Measurements from ENCODE around the gene NOTCH2. TPM values are rescaled to one million over a fixed set of nuclear protein-coding genes. Genes with fewer than 3 reads are reported as not detected.

The NOTCH2 gene
- total and polyA plus RNA-seq, 12 donors, result 5.4 to 138 (median 71.5) TPM

GRCh38 chr1:119946724-119947123 lies 122.7 kb downstream of the NOTCH2 start:
- H3K27ac ChIP-seq, result no peak overlapping the region
- H3K36me3 ChIP-seq (replicated peaks in 1 of 2), result peaks cover 0 to 27% of the 10 kb centered on the region in 2 donors
- TF ChIP-seq CTCF (IDR thresholded peaks at IDR 0.05), result no peak
- TF ChIP-seq POLR2A (IDR thresholded peaks at IDR 0.05), result no peak

GRCh38 chr1:119943216-119943615 lies 126.2 kb downstream of the NOTCH2 start:
- Histone ChIP-seq H3K4me3 (no peak overlapping the region), H3K27ac (no peak overlapping the region), H3K4me1 (replicated peaks in 1 of 2) (no peaks in the 10 kb centered on the region), H3K36me3 (replicated peaks in 1 of 2) (peaks cover 0 to 18% of the 10 kb centered on the region in 2 donors), H3K27me3 (no peaks in the 10 kb centered on the region), H3K9me3 (replicated peaks in 1 of 3) (no peaks in the 10 kb centered on the region)
- DNase-seq, result no peak
- TF ChIP-seq POLR2A (IDR thresholded peaks at IDR 0.05) (no peak), CTCF (IDR thresholded peaks at IDR 0.05) (no peak)
- intact Hi-C loops (cut with DNase I), result no loop called here
- WGBS, 4 donors, result 78 to 90% (median 83%) methylated on average over 2 of the region's 2 CpGs

More at GRCh38 chr1:119946724-119947123, 122.7 kb downstream of the NOTCH2 start:
- no peaks in the 10 kb centered on the region for H3K9me3 ChIP-seq (replicated peaks in 1 of 3)
- H3K4me3 ChIP-seq, result no peak overlapping the region
- intact Hi-C loops (cut with DNase I), result no loop called here
- 61 to 76% (median 65%) methylated on average over 1 of the region's 1 CpG for WGBS, 4 donors
- H3K4me1 ChIP-seq (replicated peaks in 1 of 2), result no peaks in the 10 kb centered on the region
- H3K27me3 ChIP-seq, result no peaks in the 10 kb centered on the region
- DNase-seq, result no peak

- Histone ChIP-seq H3K4me1 (replicated peaks in 1 of 2) (no peaks in the 10 kb centered on the region), H3K9me3 (replicated peaks in 1 of 3) (no peaks in the 10 kb centered on the region), H3K36me3 (replicated peaks in 1 of 2) (peaks cover 0 to 29% of the 10 kb centered on the region in 2 donors), H3K27ac (no peak overlapping the region), H3K27me3 (no peaks in the 10 kb centered on the region), H3K4me3 (no peak overlapping the region)
- 81 to 99% (median 89%) methylated on average over 4 of the region's 4 CpGs for WGBS, 4 donors
- intact Hi-C loops (cut with DNase I), result no loop called here
- DNase-seq, result no peak
- TF ChIP-seq CTCF (IDR thresholded peaks at IDR 0.05) (no peak), POLR2A (IDR thresholded peaks at IDR 0.05) (no peak)
Measured at GRCh38 chr1:119941392-119941791, 128.1 kb downstream of the NOTCH2 start.

- no peaks in the 10 kb centered on the region for H3K27me3 ChIP-seq
- no peak for DNase-seq
- intact Hi-C loops (cut with DNase I), result no loop called here
- H3K4me1 ChIP-seq (replicated peaks in 1 of 2), result no peaks in the 10 kb centered on the region
- TF ChIP-seq CTCF (IDR thresholded peaks at IDR 0.05) (no peak), POLR2A (IDR thresholded peaks at IDR 0.05) (no peak)
- no peak overlapping the region for H3K4me3 ChIP-seq
- H3K9me3 ChIP-seq (replicated peaks in 1 of 3), result no peaks in the 10 kb centered on the region
- peaks cover 0 to 35% of the 10 kb centered on the region in 2 donors for H3K36me3 ChIP-seq (replicated peaks in 1 of 2)
- H3K27ac ChIP-seq, result no peak overlapping the region
Measured at GRCh38 chr1:119940697-119941096, 128.8 kb downstream of the NOTCH2 start.

Measured in adrenal gland (tissue), 12 donors.